Head of caudate nucleus (tissue), 42 donors: Measurements from ENCODE around the gene KRT80.

ENCODE experiments used
- DNase-seq, 42 donors: peaks; one replicate each; pipeline versions ENCODE4 v3.0.0 to v3.0.0-alpha.2; 2020 to 2021; ENCODE audit warnings: mixed read lengths in 7 of 42
- intact Hi-C: fragments of 100-400 bp; cut with DNase I; formaldehyde crosslinking; loops from one replicate; pipeline ENCODE4 v1.15.0; 2022

KRT80 gene

GRCh38 chr12:52203079-52203921 lies 11.5 kb upstream of the KRT80 start:
- peak; percentile 23 to 86 (median 62) for DNase-seq
- intact Hi-C loops, result no loop called here

GRCh38 chr12:52202361-52203078 lies 10.7 kb upstream of the KRT80 start:
- peak in 12 of 42 donors; percentile 19 to 60 (median 32) for DNase-seq
- intact Hi-C loops, result no loop called here

- intact Hi-C loops, result no loop called here
- no peak for DNase-seq
Observed at GRCh38 chr12:52201451-52201839, 9.6 kb upstream of the KRT80 start.

GRCh38 chr12:52200781-52201450 lies 9.1 kb upstream of the KRT80 start:
- no peak for DNase-seq
- intact Hi-C loops, result no loop called here

- no peak for DNase-seq
Observed at GRCh38 chr12:52200086-52200780, 8.4 kb upstream of the KRT80 start.

GRCh38 chr12:52199294-52199919 lies 7.6 kb upstream of the KRT80 start:
- intact Hi-C loops, result no loop called here

More at GRCh38 chr12:52200086-52200780, 8.4 kb upstream of the KRT80 start:
- intact Hi-C loops, result no loop called here

GRCh38 chr12:52198454-52199215 lies 6.8 kb upstream of the KRT80 start:
- intact Hi-C loops, result no loop called here
- peak in 3 of 42 donors; percentile 19 to 32 (median 23) for DNase-seq

More at GRCh38 chr12:52199294-52199919, 7.6 kb upstream of the KRT80 start:
- DNase-seq, result no peak

GRCh38 chr12:52197371-52198231 lies 5.8 kb upstream of the KRT80 start:
- intact Hi-C loops, result no loop called here
- peak in 5 of 42 donors; percentile 11 to 58 (median 30) for DNase-seq

- intact Hi-C loops, result no loop called here
- no peak for DNase-seq
Observed at GRCh38 chr12:52195065-52195730, 3.4 kb upstream of the KRT80 start.

GRCh38 chr12:52193991-52194390 lies 2.2 kb upstream of the KRT80 start:
- no peak for DNase-seq

GRCh38 chr12:52193532-52193931 lies 1.7 kb upstream of the KRT80 start:
- DNase-seq, result no peak
- intact Hi-C loops, result no loop called here

More at GRCh38 chr12:52193991-52194390, 2.2 kb upstream of the KRT80 start:
- intact Hi-C loops, result no loop called here

GRCh38 chr12:52190860-52191729 lies 719 bp downstream of the KRT80 start:
- no peak for DNase-seq
- intact Hi-C loops, result no loop called here

- DNase-seq, result no peak
Observed at GRCh38 chr12:52189376-52190174, 2.2 kb downstream of the KRT80 start.

GRCh38 chr12:52188658-52189057 lies 3.2 kb downstream of the KRT80 start:
- intact Hi-C loops, result no loop called here
- no peak for DNase-seq

More at GRCh38 chr12:52189376-52190174, 2.2 kb downstream of the KRT80 start:
- intact Hi-C loops, result no loop called here

- DNase-seq, result no peak
- intact Hi-C loops, result no loop called here
Observed at GRCh38 chr12:52187640-52188039, 4.2 kb downstream of the KRT80 start.
